GM21723 (cell line): ENCODE data around the gene SCAMP1.

ENCODE experiments used
- ATAC-seq: cut with Tn5 transposase; IDR thresholded peaks from one replicate; pipeline ENCODE4 v1.9.1; 2021; ENCODE audit warnings: mild to moderate bottlenecking, moderate library complexity; ENCODE audit not compliant: unreplicated experiment

Gene SCAMP1

DNA sequence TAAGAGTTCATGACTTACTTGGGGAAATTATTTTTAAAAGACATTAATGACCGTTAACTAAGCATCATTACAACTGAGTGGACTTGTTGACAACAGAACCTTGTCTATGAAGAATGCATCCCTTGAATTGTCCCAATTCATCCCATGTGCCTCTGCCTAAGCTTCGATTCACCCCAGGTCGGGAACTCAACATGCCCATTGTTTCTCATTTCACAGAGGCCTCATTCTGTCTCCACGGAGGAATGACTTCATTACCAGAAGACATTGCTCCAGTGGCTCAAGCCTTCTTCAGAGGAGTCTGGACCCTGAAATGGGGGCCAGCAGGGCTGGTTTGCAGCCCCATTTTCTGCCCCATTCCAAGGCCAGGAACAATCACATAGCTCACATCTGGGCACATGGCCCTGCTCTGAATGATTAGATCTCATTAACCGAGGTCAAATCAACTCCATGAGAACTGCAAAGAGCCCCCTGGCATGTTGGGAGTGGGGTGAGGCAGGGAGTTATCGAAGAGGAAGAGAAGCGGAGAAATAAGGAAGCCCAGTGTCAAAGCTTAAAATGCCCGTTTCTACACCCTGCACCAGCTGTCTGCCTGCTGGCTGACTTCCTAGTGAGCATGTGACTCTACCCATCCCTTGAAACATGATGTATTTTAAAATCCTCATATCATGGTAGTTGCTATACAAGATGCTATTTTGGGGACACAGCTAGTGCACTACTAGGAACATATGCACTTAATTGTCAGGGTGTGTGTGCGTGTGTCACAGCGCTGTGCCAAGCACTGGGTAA is 150.9 kb downstream of the SCAMP1 start:
- no peak for ATAC-seq

DNA sequence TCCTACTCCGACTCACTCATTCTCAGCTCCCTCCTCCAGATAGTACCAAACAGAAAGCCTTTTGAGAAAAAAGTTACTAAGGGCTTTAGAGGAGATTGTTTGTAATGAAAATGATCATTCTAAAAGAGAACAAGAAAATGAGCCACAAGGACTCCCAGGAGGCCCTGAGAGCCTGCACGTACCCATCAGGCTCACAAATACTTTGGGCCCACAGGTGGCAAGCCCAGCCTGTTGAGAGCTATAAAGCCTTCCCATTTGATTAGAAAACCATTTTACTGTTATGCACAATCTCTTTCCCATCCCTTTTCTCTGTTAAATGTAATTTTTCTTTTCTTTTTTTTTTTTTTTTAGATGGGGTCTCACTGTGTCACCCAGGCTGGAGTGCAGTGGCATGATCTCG is 152.0 kb downstream of the SCAMP1 start:
- ATAC-seq: no peak

DNA sequence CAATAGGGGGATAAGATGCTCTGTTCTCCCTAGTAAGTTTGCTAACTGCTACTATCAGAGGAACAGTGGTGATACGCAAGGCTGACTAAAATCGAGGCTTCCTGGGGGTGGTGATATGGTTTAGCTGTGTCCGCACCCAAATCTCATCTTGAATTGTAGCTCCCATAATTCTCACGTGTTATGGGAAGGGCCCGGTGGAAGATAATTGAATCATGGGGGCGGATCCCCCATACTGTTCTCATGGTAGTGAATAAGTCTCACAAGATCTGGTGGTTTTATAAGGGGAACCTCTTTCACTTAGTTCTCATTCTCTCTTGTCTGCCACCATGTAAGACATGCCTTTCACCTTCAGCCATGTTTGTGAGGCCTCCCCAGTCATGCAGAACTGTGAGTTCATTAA is 153.0 kb downstream of the SCAMP1 start:
- ATAC-seq: no peak

DNA sequence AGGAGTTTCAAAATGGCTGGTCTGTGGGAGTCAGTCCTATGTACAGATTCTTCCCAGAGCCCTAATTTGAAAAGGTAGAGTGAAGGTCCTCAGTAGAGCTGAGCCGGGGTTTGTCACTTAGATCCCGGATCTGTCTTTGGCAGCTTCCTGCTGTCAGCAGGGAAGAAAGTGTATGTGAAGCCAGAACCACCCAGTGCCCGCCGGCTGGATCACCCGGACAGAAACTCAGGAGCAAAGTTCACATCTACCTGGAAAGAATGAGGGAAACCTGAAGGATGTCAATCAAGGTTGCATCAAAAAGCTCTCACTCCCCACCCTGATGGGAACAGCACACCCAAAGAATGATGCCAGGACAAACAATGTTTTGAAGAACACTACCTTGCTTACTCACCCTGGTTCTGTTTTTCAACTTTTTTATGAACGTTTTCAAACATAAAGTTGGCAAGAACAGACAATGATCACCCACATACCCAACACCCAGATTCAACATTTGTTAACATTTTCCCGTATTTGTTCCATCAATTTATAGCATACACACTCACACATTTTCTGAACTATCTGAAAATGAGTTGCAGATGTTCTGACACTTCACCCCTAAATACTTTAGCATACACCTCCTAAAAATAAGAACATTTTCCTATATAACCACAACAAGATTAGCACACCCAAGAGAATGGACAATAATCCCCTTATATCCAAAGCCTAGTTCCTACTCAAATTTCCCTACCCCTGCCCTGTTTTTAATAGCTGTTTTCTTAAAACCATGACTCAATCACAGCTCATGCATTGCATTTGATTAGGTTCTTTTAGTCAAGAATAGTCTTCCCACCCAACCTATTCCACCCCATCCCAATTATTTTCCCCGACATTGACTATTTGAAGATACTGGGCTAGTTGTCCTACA is 154.3 kb downstream of the SCAMP1 start:
- no peak for ATAC-seq

DNA sequence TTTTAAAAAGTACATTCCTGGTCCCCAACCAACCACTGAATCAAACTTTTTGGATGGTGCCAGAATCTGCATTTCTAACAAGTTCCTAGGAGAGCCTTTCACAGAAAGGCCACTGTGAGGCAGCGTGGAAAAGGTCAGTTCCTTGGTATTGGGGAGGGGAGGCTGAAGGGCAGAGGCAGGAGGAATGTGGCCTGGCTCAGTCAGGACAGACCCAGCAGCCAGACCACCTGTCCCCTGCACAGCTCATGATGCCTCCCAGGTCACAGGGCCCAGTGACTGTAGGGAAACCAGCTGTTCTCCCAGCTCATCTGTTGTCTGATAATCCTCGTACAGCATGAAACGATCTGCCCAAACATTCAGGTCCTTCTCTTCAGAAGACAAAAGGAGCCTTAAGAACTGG is 155.3 kb downstream of the SCAMP1 start:
- no peak for ATAC-seq

DNA sequence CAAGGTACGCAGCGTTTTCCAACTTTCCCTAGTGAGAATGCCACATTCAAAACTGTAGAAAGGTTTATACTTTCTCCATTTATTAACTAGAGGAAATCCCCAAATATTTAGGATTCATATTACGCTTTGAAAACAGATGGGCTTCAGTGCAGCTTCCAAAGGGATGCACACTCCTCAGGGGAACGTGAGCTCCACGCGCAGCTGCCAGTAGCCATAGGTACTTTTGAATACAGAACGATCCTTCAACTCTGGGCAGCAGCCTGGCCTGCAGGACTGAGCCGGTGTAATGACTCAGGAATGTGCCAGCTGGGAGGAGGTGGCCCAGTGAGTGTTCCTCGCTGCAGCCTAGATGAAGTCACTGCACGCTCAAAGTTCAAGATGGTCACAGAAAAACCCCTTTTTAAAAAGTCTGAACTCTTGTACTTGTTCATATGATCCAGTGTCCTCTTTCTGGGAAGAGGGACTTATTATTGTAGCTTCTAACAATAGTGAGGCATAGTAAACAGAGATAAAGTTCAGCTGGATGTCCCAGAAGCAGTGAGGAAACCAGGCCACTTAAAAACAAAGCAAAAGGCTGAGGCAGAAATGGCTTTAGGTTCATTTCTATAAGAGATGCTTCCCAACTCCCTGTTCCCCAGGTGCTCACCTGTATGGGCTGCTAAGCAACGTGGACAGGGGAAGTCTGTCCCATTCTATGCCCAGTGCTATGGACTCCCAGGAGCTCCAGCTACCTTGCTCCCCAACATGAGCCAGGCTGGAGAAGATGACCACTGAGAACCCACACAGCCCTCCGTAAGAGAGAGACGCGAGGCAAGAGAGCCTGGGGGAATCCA is 158.2 kb downstream of the SCAMP1 start:
- ATAC-seq: no peak

DNA sequence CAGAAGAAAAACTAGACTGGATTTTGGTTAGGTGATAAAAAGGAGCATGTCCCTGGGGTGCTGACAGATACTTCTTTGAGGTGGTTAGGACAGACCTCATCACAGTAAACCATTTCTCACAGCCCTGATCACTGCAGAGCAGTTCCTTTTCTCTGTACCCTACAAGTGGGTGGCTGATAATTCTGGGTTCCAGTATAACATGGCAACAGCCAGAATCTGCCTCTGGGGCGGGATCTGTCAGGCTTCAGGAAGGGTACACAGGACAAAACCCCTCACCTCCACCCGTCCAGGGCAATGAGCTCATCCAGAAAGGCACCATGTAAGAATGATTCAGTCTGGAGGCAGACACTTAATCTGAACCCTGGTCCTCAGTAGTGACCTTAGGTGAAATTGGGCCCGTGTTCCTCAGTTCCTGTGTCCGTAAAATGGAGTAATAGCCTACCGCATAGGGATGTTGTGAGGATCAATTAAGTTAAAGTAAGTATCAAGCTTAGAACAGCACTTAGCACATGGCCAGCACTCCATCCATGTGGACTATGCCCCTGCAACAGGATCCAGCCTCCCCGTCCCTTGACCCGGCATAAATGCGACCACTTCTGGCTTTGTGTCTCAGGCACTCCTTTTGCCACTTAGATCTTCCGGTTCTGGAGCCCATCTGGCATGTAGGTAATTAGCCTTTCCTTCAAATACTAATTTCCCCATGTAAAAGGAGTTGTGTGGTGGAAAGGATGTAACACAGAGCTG is 159.0 kb downstream of the SCAMP1 start:
- no peak for ATAC-seq

DNA sequence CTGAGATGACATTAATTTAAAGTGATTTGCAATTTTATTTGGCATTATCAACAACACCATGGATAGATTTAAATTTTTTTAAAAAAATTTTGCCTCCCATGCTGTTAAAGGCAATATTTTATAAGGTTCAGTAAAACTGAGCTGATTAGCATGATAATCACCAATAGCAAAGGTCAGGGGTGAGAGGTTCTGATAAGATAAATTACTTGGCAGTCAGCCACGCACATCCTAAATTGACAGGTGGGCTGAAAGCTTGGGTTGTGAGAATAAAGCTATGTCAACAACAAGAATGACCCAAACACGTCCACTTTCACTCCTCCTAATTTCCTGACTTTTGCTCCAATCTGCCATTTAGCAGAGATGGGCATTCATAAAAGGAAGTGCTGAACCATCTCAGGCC is 161.0 kb downstream of the SCAMP1 start:
- no peak for ATAC-seq

DNA sequence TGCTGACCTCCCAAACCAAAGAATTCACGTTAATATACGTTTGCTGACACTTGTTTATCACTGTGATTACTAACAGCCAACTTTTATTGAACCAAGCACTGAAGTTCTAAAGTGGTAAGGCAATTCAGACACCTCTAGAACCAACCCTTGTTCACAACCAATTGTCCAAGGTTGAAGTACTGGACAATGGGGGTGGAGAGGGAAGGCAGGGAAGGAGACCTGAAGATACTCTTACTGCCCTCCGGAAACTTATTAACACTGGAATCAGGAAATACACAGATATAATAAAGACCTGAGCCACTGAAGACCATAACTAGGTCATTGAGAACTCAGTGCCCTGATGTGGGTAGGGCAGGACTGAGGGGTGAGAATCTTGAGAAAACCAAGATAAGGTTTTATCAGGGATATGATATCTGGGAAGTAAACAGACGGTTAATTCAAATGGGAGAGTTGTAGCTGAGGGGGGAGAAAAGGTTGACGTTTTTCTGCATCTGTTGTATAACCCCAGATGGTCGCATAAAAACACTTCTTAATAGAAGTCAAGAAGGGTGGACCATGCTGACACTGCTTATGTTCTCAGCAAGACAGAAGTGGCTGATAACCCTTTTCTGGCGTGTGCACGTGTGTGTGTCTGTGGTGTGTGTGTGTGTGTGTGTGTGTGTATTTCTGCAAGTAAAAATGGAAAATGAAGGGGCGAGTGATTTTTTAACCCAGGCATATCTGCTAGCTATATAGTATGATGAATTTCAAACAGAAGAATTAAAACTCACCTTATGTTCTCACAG is 162.3 kb downstream of the SCAMP1 start:
- no peak for ATAC-seq

DNA sequence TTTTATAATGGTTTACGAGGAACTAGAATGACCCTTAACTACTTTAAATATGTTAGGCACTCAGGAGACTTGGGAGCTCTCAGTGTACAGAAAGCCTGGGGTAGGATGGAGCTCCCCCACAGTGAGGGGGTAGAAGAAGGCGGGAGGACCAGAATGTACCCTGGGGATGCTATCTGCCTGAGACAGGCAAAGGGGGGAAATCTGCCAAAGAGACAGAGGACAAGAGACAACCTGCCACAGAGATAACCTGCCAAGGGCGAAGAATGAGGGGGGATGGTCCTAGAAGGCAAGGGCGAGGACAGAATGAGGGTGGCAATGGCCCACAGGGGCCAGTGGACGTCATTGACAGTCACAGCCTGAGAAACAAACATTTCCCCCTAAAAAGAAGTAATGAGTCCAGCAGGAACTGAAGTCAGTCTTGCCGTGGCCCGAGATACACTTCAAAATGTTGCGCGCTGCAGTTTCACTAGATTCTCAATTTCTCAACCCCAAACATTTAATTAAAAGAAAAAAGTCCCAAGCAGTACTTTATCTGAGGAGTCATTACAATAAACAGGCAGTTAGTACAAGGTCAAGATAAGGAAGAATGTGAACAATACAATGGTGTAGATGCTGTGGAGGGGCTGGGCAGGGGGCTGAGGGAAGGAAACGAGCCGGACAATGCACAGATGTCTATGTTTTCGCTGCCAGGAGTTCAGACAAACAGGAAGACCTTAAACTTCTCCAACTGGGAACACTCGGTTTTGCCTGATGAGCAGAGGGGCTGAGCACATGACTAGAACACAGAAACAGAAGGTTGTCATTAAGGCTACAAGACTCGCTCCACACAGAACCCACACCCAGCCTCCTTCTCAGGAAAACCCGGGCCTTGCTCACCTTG is 163.1 kb downstream of the SCAMP1 start:
- no peak for ATAC-seq

DNA sequence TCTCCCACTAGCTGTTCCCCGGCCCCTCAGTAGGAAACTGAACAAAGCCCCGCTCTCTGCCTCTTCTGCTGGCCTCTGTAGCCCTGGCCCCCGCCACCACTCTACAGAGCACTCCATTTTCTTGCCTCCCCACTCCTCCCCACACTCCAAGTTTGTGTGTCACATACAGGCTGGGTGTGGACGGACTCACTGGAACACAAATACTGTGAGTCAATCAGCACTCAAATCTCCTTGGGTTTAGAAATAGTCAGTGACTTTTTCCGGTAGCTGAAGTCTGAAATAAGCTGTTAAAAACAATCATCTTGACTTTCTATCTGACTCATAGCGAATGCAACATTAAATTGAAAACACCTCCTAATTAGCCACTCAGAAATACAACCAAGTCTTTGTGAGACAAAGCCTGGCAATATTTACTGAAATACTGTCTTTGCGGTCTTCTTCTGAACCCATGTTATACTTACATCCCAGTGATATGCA is 165.7 kb downstream of the SCAMP1 start:
- no peak for ATAC-seq

DNA sequence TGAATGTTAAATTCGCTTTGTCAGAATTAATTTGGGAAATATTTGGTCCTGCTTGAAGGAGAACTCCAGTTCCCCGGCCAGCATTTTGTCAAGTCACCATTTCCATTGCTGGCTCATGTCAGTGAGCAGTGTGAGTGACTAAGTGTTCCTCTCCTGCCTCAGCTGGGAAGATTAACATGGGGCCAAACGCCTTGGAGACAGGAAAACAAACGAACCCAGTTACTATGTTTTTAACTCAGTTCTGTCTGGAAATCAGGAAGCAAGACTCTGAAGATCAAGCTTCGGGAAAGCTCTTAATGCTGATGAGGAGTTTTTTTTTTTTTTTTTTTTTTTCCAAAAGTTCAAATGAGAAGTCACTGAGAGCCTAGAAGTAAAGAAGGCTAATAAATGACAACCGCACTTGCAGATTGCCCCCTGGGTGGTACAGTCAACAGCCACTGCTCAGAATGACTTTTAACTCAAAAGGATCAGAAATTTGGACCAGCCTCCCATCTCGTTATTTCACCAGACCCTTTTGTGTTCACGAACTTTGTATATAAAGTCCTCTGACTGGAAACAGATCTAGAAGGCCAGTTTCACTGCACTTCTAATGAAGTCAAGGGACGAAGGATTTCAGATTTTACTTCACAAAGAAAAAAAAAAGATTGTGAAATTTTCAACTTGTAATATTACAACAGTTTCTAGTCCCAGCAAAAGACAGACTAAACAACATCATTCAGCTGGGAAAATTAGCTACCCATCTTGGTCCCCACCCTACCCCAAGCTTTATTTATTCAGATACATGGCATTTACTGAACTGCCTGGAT is 166.8 kb downstream of the SCAMP1 start:
- ATAC-seq: no peak

DNA sequence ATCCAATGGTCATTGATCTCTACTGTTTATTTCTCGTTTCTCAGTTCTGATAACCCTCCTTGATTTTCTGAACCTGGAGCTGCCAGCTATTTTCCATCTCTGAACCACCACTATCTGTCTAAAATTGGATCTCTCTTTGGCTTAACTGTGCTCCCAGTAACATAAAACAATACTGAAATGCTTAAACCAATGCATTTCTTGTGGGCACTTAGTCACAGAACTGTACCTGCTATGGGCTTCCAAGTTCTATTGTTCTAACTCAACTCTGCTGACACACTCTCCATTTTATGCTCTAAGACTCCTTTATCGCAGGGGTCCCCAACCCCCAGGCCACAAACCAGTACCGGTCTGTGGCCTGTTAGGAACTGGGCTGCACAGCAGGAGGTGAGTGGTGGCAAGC is 167.5 kb downstream of the SCAMP1 start:
- ATAC-seq: no peak
